Loucy (cell line): Measurements from ENCODE around the gene RIPOR3.

Source experiments
- H2AFZ ChIP-seq: fragments of 200-600 bp; sonication (generic); 2 replicates; pipeline ENCODE4 v1.6.0; 2016; ENCODE audit warnings: antibody characterized with exemption, mild to moderate bottlenecking, low read length, moderate library complexity
- H3F3A ChIP-seq: fragments of 200-600 bp; 2 replicates; pipeline ENCODE4 v1.6.0; 2016; ENCODE audit warnings: antibody characterized with exemption, low read depth, mild to moderate bottlenecking
- H3K27me3 ChIP-seq: fragments of 200-600 bp; sonication (generic); 2 replicates; pipeline ENCODE4 v1.6.1; 2014; ENCODE audit warnings: low read length, mild to moderate bottlenecking; ENCODE audit not compliant: insufficient read depth, poor library complexity, severe bottlenecking
- H3K36me3 ChIP-seq: fragments of 200-600 bp; sonication (generic); 2 replicates; pipeline ENCODE4 v1.6.1; 2016; ENCODE audit warnings: low read length; ENCODE audit not compliant: insufficient read depth
- H3K4me1 ChIP-seq: fragments of 200-600 bp; sonication (generic); 2 replicates; pipeline ENCODE4 v1.5.1; 2014; ENCODE audit warnings: low read length, mild to moderate bottlenecking; ENCODE audit not compliant: insufficient read depth, poor library complexity, severe bottlenecking
- H3K4me2 ChIP-seq: fragments of 200-600 bp; sonication (generic); 2 replicates; pipeline ENCODE4 v1.6.0; 2014; ENCODE audit warnings: antibody characterized with exemption, low read length, low read depth, mild to moderate bottlenecking; ENCODE audit not compliant: poor library complexity, severe bottlenecking
- H3K4me3 ChIP-seq: fragments of 200-600 bp; sonication (generic); 2 replicates; pipeline ENCODE4 v1.5.1; 2014; ENCODE audit warnings: low read length, mild to moderate bottlenecking, mixed read lengths; ENCODE audit not compliant: poor library complexity, severe bottlenecking
- H3K79me2 ChIP-seq: fragments of 200-600 bp; sonication (generic); 2 replicates; pipeline ENCODE4 v1.6.1; 2014; ENCODE audit warnings: low read length; ENCODE audit not compliant: insufficient read depth
- H3K9ac ChIP-seq: fragments of 200-600 bp; sonication (generic); 2 replicates; pipeline ENCODE4 v1.6.0; 2014; ENCODE audit warnings: mild to moderate bottlenecking, low read depth, low read length, moderate library complexity; ENCODE audit not compliant: poor library complexity, severe bottlenecking
- H3K9me2 ChIP-seq: fragments of 200-600 bp; sonication (generic); replicated peaks from 2 replicates; pipeline ENCODE4 v1.6.1; 2016; ENCODE audit warnings: low read depth, low read length, mixed read lengths
- H3K9me3 ChIP-seq: fragments of 200-600 bp; sonication (generic); 2 replicates; pipeline ENCODE4 v1.6.1; 2014; ENCODE audit warnings: mild to moderate bottlenecking, antibody characterized with exemption, low read length, low read depth; ENCODE audit not compliant: insufficient read depth
- H4K20me1 ChIP-seq: fragments of 200-600 bp; sonication (generic); 2 replicates; pipeline ENCODE4 v1.6.0; 2014; ENCODE audit warnings: antibody characterized with exemption, low read length, mild to moderate bottlenecking; ENCODE audit not compliant: insufficient read depth, poor library complexity, severe bottlenecking
- CTCF ChIP-seq: fragments of 200-600 bp; sonication (generic); conservative IDR thresholded peaks from 2 replicates; pipeline ENCODE4 v1.5.1; 2014; ENCODE audit warnings: mild to moderate bottlenecking, antibody characterized with exemption, low read length
- EZH2phosphoT487 ChIP-seq: fragments of 200-600 bp; IDR thresholded peaks from 2 replicates; pipeline ENCODE4 v1.6.1; 2018; ENCODE audit warnings: antibody characterized with exemption, mild to moderate bottlenecking, moderate library complexity, borderline replicate concordance

Gene RIPOR3

GRCh38 chr20:50694379-50695134, 3.2 kb upstream of the RIPOR3 start:
- no peaks in the 10 kb centered on the region for H3K4me1 ChIP-seq
- TF ChIP-seq CTCF (no peak), EZH2phosphoT487 (no peak)
- H3K27me3 ChIP-seq = no peaks in the 10 kb centered on the region
- H2AFZ ChIP-seq = no peak overlapping the region
- no peaks in the 10 kb centered on the region for H3K79me2 ChIP-seq
- H3K9ac ChIP-seq = no peak overlapping the region
- no peaks in the 10 kb centered on the region for H3K36me3 ChIP-seq
- H3K9me3 ChIP-seq = no peaks in the 10 kb centered on the region
- no peaks in the 10 kb centered on the region for H3K9me2 ChIP-seq
- no peaks in the 10 kb centered on the region for H4K20me1 ChIP-seq
- H3K4me2 ChIP-seq = no peak overlapping the region
- no peaks in the 10 kb centered on the region for H3F3A ChIP-seq
- H3K4me3 ChIP-seq = no peak overlapping the region

- H3K9ac ChIP-seq = no peak overlapping the region
- TF ChIP-seq CTCF = no peak
- no peak for TF ChIP-seq EZH2phosphoT487
- H3K4me1 ChIP-seq = no peaks in the 10 kb centered on the region
- no peaks in the 10 kb centered on the region for H3K27me3 ChIP-seq
- no peaks in the 10 kb centered on the region for H3K36me3 ChIP-seq
- H3K4me3 ChIP-seq = no peak overlapping the region
- no peaks in the 10 kb centered on the region for H3K9me3 ChIP-seq
- H3K9me2 ChIP-seq = no peaks in the 10 kb centered on the region
- no peak overlapping the region for H3K4me2 ChIP-seq
- H3K79me2 ChIP-seq = no peaks in the 10 kb centered on the region
- no peak overlapping the region for H2AFZ ChIP-seq
- no peaks in the 10 kb centered on the region for H3F3A ChIP-seq
- H4K20me1 ChIP-seq = no peaks in the 10 kb centered on the region
These were observed 1.7 kb upstream of the RIPOR3 start for GRCh38 chr20:50693001-50693400.

GRCh38 chr20:50692552-50692933, 1.2 kb upstream of the RIPOR3 start:
- H3K36me3 ChIP-seq = no peaks in the 10 kb centered on the region
- no peaks in the 10 kb centered on the region for H3K4me1 ChIP-seq
- H3K27me3 ChIP-seq = no peaks in the 10 kb centered on the region
- H4K20me1 ChIP-seq = no peaks in the 10 kb centered on the region
- no peak overlapping the region for H3K9ac ChIP-seq
- H3K4me2 ChIP-seq = no peak overlapping the region
- H2AFZ ChIP-seq = no peak overlapping the region
- no peaks in the 10 kb centered on the region for H3K9me2 ChIP-seq
- H3K79me2 ChIP-seq = no peaks in the 10 kb centered on the region
- TF ChIP-seq EZH2phosphoT487 = no peak
- no peak for TF ChIP-seq CTCF
- no peak overlapping the region for H3K4me3 ChIP-seq
- H3K9me3 ChIP-seq = no peaks in the 10 kb centered on the region
- H3F3A ChIP-seq = no peaks in the 10 kb centered on the region
